Measurements from ENCODE around the gene ZW10.

GRCh38 chr11:113817626-113818025 is 44.1 kb upstream of the ZW10 start:
- TF ChIP-seq CTCF (IDR thresholded peaks at IDR 0.05; ENCODE audit: low read length), result no peak
- TF ChIP-seq EZH2 (IDR thresholded peaks at IDR 0.05; ENCODE audit: borderline replicate concordance, low read length), result no peak

Measured in OCI-LY1 (cell line).